ENCODE measurements around the gene BMI1.

The BMI1 gene

DNA sequence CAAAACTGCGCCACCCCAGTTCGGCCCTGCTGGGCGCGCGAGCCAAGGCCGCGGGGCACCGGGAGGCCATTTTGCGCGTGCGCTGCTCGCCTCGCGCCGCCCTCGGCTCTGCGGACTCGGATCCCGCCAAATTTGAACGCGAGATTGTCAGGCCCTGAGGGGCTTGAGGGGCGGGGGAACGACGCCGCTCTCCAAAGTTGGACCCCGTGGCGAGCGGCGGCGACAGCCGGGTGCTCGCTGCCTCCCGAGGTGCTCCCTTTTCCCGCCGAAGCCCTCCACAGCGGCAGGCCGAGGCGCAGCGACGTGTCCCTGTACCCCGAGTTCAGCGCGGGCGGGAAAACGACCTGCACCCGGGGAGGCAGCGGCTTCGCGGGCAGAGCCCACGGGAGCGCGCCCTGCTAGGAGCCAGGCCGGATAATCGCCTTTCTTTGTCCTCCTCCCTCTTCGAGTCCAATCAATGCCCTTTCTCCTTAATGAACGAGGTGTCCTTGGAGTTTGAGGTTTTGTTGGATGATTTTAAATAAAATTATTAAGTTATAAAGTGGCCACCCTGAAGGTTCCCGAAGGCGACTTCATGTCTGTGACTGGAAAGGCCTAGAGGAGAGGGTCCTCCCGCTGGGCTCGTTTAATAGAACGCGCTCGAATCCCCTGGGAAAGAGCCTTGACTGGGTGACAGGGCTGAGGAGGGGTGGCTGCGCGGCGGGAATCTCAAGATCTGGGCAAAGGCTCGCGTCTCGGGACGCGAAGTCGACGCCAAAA lies 13.7 kb downstream of the BMI1 start:
- H3K27ac ChIP-seq (ENCODE audit: low read depth, low read length): no peak overlapping the region
- no peaks in the 10 kb centered on the region for H3K9me3 ChIP-seq (ENCODE audit: insufficient read depth, low read length)
- H3K4me2 ChIP-seq (ENCODE audit: low read depth, low read length, poor library complexity, severe bottlenecking): no peak overlapping the region
- 0 out of 2 replicates have a peak, but pooled peaks cover 2% of the 10 kb centered on the region for H3K27me3 ChIP-seq (ENCODE audit: low read length)
- no peak overlapping the region for H3K4me3 ChIP-seq (ENCODE audit: insufficient read depth, low read length, poor library complexity, severe bottlenecking)
- peaks cover 2% of the 10 kb centered on the region; the same call in 1 of the 2 replicates for H3K36me3 ChIP-seq (ENCODE audit: low read length)
- no peaks in the 10 kb centered on the region for H3F3A ChIP-seq (ENCODE audit: insufficient read depth)
- H2AFZ ChIP-seq (ENCODE audit: low read depth, low read length, severe bottlenecking): no peak overlapping the region
- H4K20me1 ChIP-seq (ENCODE audit: low read depth, low read length): no peaks in the 10 kb centered on the region
- TF ChIP-seq, protein P1, sequence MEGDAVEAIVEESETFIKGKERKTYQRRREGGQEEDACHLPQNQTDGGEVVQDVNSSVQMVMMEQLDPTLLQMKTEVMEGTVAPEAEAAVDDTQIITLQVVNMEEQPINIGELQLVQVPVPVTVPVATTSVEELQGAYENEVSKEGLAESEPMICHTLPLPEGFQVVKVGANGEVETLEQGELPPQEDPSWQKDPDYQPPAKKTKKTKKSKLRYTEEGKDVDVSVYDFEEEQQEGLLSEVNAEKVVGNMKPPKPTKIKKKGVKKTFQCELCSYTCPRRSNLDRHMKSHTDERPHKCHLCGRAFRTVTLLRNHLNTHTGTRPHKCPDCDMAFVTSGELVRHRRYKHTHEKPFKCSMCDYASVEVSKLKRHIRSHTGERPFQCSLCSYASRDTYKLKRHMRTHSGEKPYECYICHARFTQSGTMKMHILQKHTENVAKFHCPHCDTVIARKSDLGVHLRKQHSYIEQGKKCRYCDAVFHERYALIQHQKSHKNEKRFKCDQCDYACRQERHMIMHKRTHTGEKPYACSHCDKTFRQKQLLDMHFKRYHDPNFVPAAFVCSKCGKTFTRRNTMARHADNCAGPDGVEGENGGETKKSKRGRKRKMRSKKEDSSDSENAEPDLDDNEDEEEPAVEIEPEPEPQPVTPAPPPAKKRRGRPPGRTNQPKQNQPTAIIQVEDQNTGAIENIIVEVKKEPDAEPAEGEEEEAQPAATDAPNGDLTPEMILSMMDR (IDR thresholded peaks at IDR 0.05; ENCODE audit: insufficient read depth, low read length, poor library complexity, severe bottlenecking): no peak
- H3K9me2 ChIP-seq (replicated peaks; ENCODE audit: insufficient read depth, low read length): no peaks in the 10 kb centered on the region
- no peak overlapping the region for H3K9ac ChIP-seq (ENCODE audit: low read length)
- H3K79me2 ChIP-seq (ENCODE audit: insufficient read depth, low read length): no peaks in the 10 kb centered on the region

DNA sequence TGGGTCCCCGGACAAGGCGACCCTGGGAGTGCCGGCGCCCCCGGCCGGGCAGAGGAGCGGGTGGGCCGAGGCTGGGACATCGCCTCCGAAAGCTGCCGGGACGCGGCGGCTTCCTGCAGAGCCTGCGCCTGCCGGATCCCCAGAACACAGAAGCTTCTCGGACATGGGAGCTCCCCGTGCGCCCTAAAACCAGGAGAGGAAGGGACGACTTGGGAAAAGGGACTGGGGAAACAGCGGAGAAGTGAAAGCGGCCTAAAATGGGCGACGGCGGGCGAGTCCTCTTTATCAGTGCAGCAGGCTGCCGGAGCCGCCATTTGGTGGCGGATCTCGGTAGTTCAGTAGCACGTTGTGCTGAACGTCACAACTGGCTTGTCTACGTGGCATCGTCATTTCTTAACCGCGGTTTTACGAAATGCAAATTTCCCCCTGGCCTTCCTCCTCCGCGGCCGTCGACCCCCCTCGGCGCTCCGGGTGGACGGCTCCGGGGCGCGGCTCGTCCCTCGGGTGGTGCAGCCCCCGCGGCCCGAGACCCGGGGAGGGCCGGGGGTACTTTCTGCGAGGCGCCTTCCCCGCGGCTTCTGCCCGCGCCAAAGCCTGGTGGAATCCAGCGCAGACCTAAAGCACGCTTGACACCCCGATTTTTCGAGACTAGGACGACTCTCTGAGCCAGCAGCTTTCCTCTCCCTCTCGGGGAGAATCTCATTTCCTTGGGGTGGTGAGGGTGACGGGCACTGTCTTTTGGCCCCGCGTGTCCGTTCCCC lies 14.5 kb downstream of the BMI1 start:
- no peaks in the 10 kb centered on the region for H3K9me3 ChIP-seq (ENCODE audit: insufficient read depth, low read length)
- H3K9ac ChIP-seq (ENCODE audit: low read length): no peak overlapping the region
- H3K9me2 ChIP-seq (replicated peaks; ENCODE audit: insufficient read depth, low read length): no peaks in the 10 kb centered on the region
- TF ChIP-seq, protein P1 (IDR thresholded peaks at IDR 0.05; ENCODE audit: insufficient read depth, low read length, poor library complexity, severe bottlenecking): no peak
- TF ChIP-seq EZH2phosphoT487 (conservative IDR thresholded peaks at IDR 0.05; ENCODE audit: low read length): no peak
- H3K36me3 ChIP-seq (ENCODE audit: low read length): no peaks in the 10 kb centered on the region
- H3K4me2 ChIP-seq (ENCODE audit: low read depth, low read length, poor library complexity, severe bottlenecking): no peak overlapping the region
- 0 out of 2 replicates have a peak, but pooled peaks cover 2% of the 10 kb centered on the region for H3K27me3 ChIP-seq (ENCODE audit: low read length)
- no peaks in the 10 kb centered on the region for H3F3A ChIP-seq (ENCODE audit: insufficient read depth)
- H3K4me3 ChIP-seq (ENCODE audit: insufficient read depth, low read length, poor library complexity, severe bottlenecking): no peak overlapping the region
- H4K20me1 ChIP-seq (ENCODE audit: low read depth, low read length): no peaks in the 10 kb centered on the region
- no peaks in the 10 kb centered on the region for H3K79me2 ChIP-seq (ENCODE audit: insufficient read depth, low read length)
- no peak overlapping the region for H3K27ac ChIP-seq (ENCODE audit: low read depth, low read length)
- no peak overlapping the region for H2AFZ ChIP-seq (ENCODE audit: low read depth, low read length, severe bottlenecking)

DNA sequence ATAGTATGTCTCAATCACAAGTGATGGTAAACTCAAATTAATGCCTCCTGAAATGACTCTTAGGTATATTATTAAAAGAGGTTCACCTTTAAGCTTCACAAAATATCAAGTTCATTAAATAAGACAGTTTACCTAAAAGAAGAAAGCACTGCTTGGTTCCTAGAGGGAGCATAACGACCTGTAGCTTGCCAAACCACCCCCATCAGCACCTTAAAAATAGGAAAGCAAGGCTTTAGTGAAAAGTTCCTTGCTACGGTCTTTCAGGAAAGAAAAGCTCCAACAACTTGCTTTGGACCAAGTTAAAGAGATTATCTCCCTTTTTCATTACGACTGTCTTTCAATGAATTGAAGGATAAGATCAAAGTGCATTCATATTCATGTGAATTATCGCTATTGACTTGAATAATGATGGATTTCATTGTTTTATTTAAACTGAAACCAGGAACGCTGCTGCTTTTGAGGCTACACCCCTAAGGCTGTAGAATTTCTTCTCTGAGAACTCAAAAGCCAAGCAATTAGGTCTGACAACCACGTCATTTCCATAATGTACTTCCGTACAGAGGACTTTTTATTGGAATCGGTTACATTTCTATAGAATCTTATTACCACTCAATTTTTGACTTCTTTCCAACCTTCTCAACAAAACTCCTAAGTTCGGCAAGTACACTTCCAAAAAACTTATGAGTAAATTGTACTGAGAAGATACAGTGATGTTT lies 17.4 kb downstream of the BMI1 start:
- H3K9me3 ChIP-seq (ENCODE audit: insufficient read depth, low read length): no peaks in the 10 kb centered on the region
- H3K4me3 ChIP-seq (ENCODE audit: insufficient read depth, low read length, poor library complexity, severe bottlenecking): no peak overlapping the region
- H3F3A ChIP-seq (ENCODE audit: insufficient read depth): peaks cover 3% of the 10 kb centered on the region; the same call in 1 of the 2 replicates
- H2AFZ ChIP-seq (ENCODE audit: low read depth, low read length, severe bottlenecking): no peak overlapping the region
- TF ChIP-seq, protein P1 (IDR thresholded peaks at IDR 0.05; ENCODE audit: insufficient read depth, low read length, poor library complexity, severe bottlenecking): no peak
- no peak for TF ChIP-seq EZH2phosphoT487 (conservative IDR thresholded peaks at IDR 0.05; ENCODE audit: low read length)
- H3K27me3 ChIP-seq (ENCODE audit: low read length): 0 out of 2 replicates have a peak, but pooled peaks cover 2% of the 10 kb centered on the region
- no peak overlapping the region for H3K4me2 ChIP-seq (ENCODE audit: low read depth, low read length, poor library complexity, severe bottlenecking)
- no peak overlapping the region for H3K9ac ChIP-seq (ENCODE audit: low read length)
- H3K36me3 ChIP-seq (ENCODE audit: low read length): no peaks in the 10 kb centered on the region
- no peaks in the 10 kb centered on the region for H3K79me2 ChIP-seq (ENCODE audit: insufficient read depth, low read length)
- H3K9me2 ChIP-seq (replicated peaks; ENCODE audit: insufficient read depth, low read length): no peaks in the 10 kb centered on the region
- H3K27ac ChIP-seq (ENCODE audit: low read depth, low read length): no peak overlapping the region
- H4K20me1 ChIP-seq (ENCODE audit: low read depth, low read length): no peaks in the 10 kb centered on the region
